Measurements from ENCODE around the gene SLC9A3.

The SLC9A3 gene

GRCh38 chr5:440401-441201 lies 83.6 kb downstream of the SLC9A3 start:
- DNase-seq, result no peak

GRCh38 chr5:439636-440035 lies 84.6 kb downstream of the SLC9A3 start:
- DNase-seq, result no peak

GRCh38 chr5:439181-439580 lies 85.1 kb downstream of the SLC9A3 start:
- no peak for DNase-seq

GRCh38 chr5:438481-438981 lies 85.7 kb downstream of the SLC9A3 start:
- DNase-seq, result no peak

- DNase-seq, result no peak
These were observed 86.9 kb downstream of the SLC9A3 start for GRCh38 chr5:437281-437771.

- DNase-seq, result no peak
These were observed 87.6 kb downstream of the SLC9A3 start for GRCh38 chr5:436641-436975.

- DNase-seq, result peak; percentile 33
These were observed 88.1 kb downstream of the SLC9A3 start for GRCh38 chr5:435961-436640.

GRCh38 chr5:435156-435790 lies 89.0 kb downstream of the SLC9A3 start:
- no peak for DNase-seq

GRCh38 chr5:434443-435146 lies 89.7 kb downstream of the SLC9A3 start:
- DNase-seq, result no peak

GRCh38 chr5:433836-434235 lies 90.4 kb downstream of the SLC9A3 start:
- DNase-seq, result no peak

- DNase-seq, result no peak
These were observed 91.1 kb downstream of the SLC9A3 start for GRCh38 chr5:432928-433791.

- DNase-seq, result no peak
These were observed 91.9 kb downstream of the SLC9A3 start for GRCh38 chr5:432201-432927.

GRCh38 chr5:431711-432050 lies 92.6 kb downstream of the SLC9A3 start:
- DNase-seq, result no peak

- peak; percentile 36 for DNase-seq
These were observed 93.1 kb downstream of the SLC9A3 start for GRCh38 chr5:431001-431710.

GRCh38 chr5:430214-430925 lies 93.9 kb downstream of the SLC9A3 start:
- no peak for DNase-seq

GRCh38 chr5:429453-430188 lies 94.6 kb downstream of the SLC9A3 start:
- DNase-seq, result no peak

GRCh38 chr5:428754-429452 lies 95.3 kb downstream of the SLC9A3 start:
- no peak for DNase-seq

- no peak for DNase-seq
These were observed 96.0 kb downstream of the SLC9A3 start for GRCh38 chr5:428219-428618.
